ENCODE results near the gene CDCA4.

Gene CDCA4

DNA sequence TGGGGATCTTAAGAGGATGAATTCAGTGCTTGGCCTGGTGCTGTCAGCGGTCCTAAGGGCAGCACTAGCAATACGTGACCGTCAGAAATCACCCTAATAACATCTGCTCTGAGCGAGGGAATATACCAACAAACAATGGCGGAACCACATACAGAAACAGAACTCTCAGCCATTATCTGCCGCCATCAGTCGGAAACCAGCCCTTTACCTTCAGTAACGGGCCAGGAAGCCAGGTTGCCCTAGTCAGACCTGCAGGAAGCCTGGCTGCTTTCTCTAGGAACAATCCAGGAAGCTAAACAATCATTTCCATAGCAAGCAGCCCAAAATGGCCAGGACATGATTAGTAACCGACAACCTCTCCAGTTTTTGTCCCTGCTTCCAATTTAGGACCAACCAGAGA, 5.6 kb downstream of the CDCA4 start:
- DNase-seq, result no peak

DNA sequence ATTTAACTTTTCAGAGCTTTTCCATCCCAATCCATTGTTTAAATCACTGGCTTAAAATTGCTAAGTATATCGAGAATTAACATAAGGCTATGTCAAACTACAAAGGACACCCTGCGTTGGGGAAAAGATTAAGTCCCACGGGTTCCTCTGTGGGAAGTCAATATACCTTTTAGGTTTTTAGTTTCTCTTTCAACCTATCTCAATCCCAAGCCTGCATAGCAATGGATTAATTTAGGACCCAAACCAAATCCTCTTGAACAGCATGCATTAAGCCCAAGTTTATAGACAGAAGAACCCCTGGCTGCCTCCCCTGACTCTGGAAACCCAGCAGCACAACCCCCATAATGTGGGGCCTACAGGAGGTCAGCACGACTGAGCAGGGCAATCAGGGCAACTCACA, 6.3 kb downstream of the CDCA4 start:
- no peak for DNase-seq

DNA sequence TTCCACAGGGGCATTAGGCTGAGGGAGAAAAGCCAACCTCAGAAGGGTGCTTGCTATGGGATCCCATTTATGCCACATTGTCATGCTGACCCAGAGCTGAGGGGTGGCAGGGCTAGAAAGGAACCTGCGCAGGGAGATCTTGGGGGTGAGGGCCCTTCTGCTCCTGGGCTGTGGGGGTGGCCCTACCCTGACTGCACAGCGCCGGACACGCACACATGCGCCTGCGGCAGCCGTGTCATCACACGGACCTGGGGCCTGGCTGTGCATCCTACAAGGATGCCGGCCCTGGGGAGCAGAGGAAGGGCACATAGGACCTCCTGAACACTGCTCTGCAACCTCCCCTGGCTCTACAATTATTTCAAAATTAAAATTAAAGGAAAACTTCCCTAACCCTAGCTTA, 6.9 kb downstream of the CDCA4 start:
- DNase-seq, result no peak

DNA sequence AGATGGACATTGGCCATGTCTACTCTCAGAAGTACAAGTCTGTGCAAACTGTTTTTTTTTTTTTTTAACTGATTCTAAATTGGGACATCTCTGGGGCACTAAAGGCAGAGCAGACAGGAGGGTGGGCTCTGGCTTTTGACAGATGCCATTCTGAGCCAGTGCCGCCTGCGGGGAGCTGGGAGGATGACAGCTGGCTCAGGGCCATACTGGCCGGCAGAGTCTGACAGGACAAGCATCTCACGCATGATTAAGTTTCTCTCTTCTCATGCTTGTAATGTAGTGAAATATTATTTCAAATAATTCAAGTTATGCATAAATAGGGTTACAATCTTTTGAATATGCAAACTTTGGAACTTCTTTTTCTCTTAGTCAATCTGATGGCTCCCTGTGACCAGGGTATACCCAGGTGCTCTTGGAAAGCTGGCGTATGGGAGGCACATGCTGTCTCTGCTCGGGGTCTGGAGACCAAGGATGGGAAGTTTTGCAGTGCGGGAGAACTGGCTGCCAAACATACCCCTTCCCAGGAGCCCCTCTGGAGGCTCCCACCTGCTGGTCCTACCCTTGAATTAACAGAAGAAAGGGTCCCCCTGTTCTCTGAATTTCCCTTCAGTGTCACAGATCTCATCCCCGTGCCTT, 7.6 kb downstream of the CDCA4 start:
- DNase-seq, result peak in 6 of 58 donors; percentile 2 to 27 (median 14)

DNA sequence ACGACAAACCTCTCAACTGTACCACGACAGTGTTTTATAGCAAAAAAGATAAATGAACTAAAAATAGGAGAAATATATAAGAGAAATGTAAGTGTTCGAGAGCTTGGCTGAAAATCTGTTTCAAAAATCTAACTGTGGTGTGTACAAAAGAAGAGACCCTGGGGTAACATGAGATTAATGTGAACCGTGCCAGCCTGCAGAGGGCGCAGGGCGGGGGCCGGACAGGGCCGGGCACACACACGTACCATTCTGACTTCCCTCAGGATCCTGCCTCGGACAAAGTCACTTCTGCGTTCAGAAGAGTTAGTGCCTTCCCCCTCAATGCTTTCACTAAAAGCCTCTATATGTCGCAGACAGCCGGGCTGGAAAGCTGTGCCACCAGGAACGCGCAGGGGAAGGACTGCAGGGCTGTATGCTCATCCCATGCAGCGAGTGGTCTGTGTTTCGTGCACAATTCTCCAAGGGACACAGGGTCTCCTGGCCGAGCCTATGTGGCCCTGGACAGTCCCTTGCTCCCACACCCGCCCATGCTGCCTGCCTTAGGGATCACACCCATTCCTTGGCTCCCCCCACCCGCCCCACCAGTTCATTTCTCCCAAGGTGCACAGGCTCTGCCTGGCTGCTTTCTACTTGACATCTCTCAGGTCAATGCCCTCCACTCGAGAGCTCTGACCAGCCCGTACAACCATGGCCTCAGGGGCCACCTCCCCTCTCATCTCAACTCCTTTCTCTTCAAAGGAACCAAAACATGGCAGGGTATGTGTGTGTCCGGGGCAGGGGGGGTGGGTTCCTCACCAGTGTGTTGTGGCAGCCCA, 8.5 kb downstream of the CDCA4 start:
- DNase-seq, result peak in 2 of 58 donors; percentile 5 to 16

DNA sequence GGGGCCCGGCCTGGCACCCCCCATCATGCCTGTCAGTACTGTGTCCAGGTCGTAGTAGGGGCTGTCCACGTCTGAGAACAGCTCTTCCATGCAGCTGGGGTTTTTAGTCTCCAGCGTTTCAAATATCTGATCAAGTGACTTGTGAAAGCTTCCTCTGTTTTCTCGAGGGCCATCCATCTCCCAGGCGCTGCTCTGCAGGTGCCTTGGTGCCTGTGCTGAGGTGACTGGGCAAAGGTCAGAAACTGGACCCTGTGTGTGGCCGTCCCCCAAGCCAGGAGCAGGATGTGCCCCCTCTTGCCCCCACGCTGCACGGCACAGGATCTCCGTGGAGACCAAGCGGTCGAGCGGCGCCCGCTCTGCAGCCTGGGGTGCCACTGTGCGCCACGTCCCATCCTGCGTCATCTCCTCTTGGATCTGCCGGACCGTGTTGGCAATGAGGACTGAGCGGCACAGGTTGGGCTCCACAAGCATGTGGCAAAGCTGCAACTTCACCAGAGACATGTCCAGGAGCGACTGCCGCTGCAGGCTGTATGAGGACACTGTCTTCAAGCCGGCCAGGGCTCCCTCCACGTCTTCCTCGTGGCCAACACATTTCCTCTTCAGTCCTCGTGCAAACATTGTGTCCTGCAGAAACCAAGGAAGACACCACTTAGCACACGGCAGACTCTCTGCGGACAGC, 9.4 kb downstream of the CDCA4 start:
- no peak for DNase-seq

DNA sequence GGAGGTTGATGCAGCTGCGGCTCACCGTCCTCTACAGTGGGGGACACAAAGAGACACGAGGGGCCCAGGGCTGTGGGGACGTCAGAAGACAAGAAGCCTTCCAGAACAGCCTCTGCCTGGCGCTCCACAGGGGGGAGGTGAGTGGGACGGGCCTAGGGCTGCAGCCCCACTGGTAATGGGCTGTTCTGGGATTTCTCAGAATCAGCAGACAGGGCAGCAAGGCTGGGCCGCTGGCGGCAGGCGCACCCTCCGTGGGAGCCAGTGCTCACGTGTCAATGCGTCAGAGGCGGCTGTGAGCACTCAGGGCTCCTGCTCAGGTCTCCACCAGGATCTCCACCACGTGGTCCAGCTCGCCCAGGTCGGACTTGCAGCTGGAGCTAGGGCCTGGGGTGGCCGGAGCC, 10.0 kb downstream of the CDCA4 start:
- no peak for DNase-seq

DNA sequence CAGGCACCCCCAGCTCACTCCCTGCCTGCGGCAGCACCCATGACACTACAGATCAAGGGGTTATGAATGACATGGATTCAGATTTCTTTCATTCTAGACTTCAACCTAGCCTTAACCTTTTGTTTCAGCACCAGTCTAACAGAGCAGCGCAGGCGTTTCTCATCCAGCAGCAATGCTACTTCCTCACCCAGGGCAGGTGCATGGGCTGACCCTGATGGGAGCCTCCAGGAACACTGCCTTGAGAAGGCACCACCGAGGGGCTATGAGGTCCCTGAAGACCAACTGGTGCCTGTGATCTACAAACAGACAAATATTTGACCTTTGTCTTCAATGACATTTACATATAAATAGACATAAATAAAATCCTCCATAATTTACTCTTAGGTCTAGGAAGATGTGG, 10.8 kb downstream of the CDCA4 start:
- no peak for DNase-seq

DNA sequence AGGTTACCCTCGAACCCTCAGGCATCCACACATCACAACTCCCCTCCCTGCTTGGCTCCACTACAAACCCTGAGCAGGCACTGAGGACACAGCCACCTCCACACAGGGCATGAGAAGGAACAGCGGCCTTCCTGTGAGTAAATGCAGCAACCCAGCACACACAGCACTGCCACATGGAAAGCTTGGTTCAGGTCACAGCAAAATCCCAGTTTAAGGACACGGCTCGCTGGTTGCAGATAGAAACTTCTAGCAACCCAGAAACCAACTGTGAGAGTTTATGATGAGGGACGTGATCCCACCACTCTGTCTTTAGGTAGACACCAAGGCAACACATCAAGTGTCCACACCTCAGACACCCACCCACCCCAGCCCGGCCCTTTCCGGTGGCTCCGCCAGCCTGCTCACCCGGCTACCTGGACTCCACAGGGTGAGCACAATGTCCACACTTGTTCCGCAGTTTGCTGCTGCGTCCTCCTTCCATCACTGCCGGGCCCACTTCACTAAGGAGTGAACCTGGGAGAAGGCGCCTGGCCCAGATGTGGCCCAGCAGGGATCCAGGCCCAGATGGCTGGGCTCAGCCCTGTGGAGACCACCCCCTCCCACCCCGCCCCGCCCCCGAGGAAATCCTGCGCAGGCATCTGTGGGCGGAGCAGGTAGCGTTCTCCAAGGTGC, 13.2 kb downstream of the CDCA4 start:
- DNase-seq, result no peak

DNA sequence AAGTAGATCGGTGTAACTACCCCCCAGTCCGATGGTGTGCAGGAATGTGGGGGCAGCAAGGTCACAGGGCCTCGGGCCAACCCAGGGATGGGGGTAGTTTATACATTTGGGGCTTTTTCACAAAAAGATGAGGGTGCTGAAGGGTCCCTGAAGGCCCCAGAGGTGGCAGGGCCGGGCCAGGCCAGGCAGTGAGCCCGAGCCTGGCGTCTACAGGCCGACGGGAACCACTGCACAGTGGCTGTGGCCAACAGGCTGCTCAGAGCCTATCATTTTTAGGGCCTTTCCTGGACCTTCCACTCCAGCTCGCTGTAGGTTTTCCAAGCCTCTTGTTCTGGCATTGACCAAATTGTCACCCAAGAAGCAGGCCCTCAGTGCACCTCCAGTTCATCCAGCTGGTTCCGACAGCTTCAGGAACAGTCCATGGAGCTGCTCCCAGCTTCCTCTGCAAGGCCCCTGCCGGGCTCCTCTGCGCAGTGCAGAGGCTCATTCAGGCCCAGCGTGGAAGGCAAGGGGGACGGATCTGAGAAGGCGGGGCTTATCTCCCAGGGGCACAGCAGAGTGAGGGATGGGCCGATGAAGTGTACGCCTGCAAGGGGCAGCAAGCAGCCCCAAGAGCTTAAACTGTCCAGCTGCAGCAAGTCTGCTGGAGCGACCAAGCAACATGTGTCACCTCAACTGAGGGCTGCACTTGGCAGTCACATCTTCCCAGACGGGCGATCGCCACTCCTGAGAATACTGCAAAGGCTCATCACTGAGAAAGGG, 13.9 kb downstream of the CDCA4 start:
- DNase-seq, result no peak

DNA sequence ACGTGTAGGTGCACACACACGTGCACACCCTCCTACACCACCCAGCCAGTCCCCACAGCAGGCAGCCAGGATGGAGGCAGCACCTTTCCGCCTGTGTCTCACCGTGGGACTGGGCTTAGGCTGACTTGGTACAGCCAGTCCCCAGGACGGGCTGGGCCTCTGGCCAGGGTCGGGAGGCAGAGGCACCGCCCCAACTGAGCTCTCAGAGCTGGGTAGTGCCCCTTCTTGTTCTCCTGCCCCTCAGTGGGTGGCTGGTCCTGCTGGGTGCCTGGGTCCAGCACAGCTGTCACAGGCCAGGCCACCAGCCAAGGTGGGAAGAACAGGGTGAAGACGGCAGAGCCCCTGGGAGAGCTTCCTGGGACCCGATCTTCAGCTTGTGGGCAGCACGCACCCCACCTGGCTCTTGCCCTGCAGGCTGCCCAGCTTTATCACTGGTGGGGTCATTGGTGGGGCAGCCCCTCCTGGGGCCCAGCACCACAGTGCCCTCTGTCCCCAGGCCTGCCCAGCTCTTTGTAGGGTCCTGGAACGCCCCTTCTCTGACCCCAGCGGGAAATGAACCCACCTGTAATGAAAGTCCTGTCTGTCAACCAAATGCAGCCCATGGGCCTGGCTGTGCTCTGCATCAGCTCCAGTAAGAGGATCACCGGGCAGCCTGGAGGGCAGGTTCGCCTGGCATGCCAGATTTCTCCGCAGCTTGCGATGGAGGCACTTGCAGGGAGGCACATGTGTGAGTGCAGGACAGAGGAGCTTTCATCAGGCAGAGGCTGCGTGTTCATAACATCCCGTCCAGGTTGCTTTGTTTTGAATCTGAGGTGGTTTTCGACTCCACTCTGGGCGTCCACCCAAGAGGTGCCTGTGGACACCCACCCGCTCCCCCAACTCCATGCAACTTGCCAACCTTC, 14.7 kb downstream of the CDCA4 start:
- no peak for DNase-seq

DNA sequence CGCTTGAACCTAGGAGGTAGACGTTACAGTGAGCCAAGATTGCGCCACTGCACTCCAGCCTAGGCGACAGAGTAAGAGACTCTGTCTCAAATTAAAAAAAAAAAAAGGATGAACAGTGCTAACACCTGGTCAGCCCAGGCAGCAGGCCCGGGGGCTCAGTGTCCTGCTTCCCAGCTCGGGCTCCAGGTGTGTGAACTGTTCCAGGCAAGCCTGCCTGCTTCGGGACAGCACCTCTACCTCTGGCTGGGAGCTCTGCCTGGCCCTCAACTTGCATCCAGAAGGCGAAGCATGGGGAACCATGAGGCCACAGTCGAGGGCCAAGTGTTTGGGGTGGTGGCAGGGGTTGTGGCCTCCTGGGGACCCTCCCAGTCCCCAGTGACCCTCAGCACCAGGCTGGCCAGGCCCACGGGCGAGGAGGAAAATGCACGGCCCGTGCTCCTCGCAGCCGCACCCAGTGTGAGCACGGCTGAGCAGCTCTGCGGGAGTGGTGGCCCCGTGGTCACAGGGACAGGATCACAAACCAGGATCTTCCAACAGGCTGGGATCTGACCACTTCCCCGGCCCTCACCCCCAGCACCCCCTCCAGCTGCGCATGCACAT, 15.5 kb downstream of the CDCA4 start:
- DNase-seq, result no peak

DNA sequence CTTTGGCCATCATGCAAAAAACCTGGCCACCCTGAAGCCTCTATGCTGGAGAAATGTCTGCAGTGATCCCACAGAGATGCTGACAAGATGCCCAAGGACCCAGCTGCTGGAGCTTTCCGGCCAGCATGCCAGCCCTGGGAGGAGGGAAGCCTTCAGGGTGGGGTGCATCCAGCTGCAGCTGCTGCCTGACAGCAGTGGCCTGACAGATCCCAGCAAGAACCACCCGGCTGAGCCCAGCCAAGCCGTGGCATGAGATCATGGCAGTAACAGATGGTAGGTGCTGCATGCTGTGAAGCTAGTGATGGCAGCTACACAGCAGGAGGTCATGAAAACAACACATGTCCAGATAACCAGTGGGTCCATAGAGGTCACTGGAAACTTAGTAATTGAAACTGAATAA, 21.5 kb downstream of the CDCA4 start:
- no peak for DNase-seq

DNA sequence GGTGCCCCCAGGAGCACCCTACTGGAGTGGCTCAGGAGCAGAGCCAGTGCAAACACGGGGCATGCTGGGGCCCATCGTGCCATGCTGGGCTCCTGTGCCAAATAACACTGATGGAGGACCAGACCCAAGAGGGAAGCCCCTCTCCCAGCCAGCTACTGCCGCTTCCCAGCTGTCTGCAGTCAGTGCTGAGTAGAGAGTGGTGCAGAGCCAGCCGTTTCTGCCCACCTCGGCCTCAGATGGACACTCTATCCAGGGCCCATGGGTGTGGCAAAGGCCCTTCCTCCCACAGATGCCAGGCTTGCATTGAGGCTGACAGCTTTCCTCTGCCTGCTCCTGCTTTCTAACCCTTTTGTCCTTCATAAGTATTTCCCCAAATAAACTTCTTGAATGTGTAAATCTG, 22.1 kb downstream of the CDCA4 start:
- DNase-seq, result no peak

DNA sequence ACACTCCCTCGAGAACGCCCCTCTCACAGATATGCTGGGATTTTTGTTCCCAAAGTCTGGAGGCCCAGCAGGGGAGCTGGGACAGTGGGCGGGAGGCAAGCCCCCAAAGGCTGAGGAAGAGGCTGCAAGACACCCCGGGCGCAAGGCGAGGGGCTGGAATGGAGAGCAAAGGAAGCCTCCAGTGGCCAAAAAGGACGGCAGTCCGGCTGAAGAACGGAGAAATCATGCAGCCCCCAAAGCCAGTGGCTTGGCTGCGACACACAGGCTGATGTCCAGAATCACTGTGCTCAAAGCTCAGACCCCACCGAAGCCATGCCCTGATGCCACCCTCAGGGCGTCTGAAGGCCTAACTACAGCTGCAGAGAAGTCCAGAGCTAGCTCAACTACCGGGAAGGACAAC, 24.4 kb downstream of the CDCA4 start:
- DNase-seq, result no peak

DNA sequence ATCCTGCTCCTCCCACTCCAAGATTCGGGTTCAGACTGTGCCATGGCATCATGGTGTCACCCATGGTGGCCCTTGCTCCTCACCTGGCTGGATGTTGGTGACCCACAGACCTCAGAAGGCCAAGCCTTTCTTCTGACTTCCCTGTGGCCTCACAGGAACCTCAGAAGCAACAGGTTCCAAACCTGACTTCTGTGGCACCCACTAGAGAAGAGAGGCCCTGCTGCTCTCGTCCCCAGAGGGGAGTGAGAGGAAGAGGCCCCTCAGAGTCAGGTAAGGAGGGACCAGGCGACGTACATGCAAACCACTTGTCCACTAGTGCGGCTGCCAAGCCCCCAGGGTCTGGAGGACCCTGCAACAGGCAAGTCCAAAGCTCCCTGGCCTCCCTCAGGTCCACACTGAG, 24.9 kb downstream of the CDCA4 start:
- no peak for DNase-seq

DNA sequence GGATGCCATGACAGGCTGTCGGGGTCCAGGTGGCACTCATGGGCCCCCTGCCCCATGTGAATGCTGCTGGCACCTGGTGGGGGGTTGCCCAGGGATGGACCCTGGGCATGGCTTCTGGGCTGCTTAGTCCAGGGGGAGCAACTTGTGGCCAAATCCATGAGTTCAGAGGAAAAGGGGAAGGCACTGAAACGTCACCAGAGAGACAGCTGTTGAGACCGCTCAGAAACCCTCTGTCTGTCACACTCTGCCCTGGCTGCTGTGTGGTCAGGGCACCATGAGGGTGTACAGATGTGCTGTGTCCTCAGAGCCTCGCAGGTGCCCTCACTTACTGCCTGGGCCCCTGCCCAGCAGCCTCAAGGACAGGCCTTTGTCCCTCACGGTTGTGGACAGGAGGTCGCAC, 25.9 kb downstream of the CDCA4 start:
- no peak for DNase-seq

DNA sequence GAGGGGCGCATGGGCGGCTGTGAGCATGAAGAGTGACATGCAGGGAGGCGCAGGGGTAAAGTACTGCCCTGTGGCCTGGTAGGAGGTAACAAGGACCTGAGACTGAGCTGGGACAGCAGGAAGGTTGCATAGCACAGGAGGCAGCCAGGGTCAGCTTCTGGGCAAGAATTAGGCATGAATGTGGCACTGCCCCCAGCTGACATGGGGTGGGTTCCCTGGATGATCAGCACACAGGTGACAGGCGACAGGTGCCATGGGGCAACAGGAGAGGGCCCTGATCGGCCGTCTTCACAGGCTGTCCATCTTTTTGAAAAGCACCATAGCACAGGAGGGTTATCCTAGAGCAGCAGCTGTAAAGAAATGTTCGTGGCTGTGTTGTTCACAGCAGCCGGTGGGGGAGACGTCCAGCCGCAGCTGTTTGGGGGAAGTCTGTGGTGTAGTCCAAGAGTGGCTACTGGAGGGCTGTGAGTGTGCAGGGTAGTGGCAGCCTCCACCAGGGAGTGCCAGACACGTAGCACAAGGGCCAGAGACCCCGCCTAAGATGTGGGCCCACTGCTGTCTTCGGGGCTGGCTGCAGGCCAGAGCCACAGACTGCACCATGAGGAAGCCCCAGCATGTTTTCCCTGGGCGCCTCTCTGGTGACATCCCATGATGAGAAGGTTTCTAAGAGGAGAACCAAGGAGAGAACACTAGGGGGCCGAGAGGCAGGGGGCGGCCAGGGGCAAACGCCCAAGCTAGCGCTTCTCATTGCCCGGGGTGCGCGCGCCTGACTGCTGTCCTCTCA, 26.9 kb downstream of the CDCA4 start:
- no peak for DNase-seq

DNA sequence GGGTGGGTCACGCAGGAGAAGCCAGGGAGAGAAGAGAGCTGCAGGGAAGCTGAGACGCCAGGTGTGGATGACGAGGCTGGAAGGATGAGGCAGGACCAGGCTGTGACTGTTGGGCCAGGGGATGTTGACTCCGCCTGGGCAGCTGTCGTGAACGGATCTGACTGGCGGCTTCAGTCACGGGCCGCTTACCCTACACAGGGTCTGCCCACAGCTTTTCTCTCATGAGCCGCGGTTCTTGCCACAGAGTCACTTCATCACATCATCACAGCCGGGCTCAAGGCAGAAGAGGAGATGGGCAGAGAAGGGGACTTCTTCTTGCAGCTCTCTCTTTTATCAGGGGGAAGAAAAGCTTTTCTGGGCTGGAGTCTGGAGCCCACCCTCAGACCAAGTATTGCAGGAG, 27.6 kb downstream of the CDCA4 start:
- DNase-seq, result no peak

Measured in anterior cingulate cortex (tissue), 58 donors.